NCI-H2107 treated with DMSO at 0.1 percent for 48 hours (cell line): ENCODE measurements around the gene DBR1.
"Not testable (repeated sequence)": the region's sequence is repeated elsewhere in the genome, so short reads cannot be mapped to it uniquely, and the experiment has no call there.

Experiments used
- DNase-seq: peaks from one replicate; lab custom pipeline; 2025; ENCODE audit not compliant: unreplicated experiment; lab: John Stamatoyannopoulos, UW

DBR1 gene

DNA sequence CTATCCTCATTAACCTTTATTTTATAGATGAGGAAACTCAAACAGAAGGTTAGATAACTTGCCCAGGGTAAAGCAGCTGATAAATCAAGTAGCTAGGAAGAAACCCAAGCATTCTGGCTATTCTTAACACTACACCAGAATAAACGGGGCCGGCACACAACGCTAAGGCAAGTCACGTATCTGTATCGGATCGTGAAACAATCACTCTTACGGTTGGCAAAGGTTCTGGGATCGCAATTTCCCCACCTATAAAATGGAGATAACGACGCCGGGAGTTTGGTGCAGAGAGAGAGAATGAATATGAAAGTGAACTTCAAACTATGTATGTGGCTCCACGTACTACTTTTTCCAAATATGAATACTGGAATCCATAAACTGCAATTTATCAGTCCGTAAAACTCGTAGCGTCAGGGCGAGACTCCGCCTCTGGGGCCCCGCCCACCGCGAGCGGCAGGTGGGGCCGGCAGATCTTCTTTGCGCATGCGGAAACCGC is 12.1 kb upstream of the DBR1 start:
- peak; percentile 90 for DNase-seq

- no peak for DNase-seq
These were observed 11.5 kb upstream of the DBR1 start for GRCh38 chr3:138186221-138186620.

DNA sequence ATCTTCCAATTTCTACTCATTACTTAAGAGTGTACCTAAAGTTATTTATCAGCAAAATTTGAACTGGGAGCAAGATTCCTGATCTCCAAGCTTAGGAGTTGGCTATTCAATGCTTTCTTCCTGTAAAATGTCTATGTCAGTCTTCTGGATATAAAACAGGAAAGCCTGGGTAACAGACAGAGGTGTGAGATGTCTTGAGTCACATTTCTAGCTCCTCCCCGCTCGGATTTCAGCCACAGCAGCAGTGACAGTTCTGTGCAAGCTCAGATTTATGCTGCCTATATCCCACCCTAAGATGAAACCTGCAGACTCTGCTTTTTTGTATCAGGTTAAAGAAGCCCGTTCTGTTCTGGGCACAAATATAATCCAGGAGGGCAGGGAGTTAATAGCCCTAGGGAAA is 10.3 kb upstream of the DBR1 start:
- DNase-seq: no peak

DNA sequence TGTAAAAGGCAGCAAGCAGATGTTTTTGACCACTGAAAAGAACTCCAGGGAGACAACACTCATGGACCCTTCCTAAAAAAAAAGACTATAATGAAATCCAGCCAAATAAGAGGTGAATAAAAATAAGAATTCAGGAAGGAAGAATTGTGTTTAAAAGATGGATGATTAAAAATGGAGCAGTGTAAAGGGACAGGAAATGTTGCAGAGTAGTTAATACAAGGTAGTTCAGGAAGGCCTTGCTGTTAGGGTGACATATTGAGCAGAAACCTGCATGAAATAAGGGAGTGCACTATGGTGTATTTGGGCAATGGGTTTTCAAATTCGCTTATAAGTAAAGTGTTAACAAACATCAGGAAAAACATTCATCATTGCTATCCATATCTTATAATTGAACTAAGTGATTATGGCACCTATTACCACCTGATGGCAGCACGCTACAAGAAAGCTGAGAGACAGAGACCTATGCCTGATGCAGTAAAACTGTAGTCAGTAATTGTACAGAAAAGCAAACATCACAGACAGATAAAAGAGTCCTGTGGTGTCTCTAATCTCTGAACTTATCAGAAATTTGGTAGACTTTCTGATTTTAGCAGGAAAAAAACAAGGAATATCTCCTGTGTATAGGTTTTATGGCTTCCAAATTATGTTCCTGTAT is 5.8 kb upstream of the DBR1 start:
- DNase-seq: peak; percentile 82

DNA sequence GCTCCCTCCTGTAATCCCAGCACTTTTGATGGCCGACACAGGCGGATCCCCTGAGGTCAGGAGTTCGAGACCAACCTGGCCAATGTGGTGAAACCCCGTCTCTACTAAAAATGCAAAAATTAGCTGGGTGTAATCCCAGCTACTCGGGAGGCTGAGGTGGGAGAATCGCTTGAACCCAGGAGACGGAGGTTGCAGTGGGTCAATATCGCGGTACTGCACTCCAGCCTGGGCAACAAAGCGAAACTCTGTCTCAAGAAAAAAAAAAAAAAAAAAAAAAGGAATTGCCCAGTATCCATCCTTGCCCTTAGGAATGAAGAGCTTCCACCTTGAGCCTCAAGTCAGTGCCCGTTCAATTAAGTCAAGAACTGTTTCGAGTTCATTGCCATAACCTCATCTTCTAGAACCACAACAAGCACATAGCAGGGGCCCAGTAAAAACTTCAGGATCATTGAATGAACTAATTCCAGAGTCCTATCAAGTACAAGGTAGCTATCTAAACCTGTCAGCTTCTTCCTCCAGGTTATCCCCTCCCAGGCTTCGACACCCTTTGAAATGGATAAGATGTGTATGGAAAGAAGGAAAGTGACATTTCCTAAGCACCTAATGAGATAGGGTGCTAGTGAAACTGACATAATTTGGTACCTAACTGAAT is 826 bp downstream of the DBR1 start:
- no peak for DNase-seq

GRCh38 chr3:138172625-138173024 is 2.1 kb downstream of the DBR1 start:
- DNase-seq: no peak

DNA sequence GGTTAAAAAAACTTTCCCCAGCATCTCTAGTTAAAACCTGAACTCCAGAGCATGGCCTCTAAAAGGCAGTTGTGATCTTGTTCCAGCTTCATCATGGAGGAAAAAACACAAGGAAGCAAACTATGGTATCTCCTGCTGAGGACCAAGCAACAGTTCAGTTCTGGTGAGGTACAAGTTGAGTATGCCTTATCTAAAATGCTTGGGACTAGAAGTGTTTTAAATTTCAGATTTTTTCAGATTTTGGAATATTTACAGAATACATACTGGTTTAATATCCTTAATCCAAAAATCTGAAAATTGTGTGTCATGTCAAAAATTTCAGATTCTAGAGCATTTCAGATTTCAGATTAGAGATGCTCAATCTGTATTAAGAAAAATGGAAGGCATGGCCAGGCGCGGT is 9.7 kb downstream of the DBR1 start:
- no peak for DNase-seq

GRCh38 chr3:138157743-138158142 is 17.0 kb downstream of the DBR1 start:
- DNase-seq: no peak

DNA sequence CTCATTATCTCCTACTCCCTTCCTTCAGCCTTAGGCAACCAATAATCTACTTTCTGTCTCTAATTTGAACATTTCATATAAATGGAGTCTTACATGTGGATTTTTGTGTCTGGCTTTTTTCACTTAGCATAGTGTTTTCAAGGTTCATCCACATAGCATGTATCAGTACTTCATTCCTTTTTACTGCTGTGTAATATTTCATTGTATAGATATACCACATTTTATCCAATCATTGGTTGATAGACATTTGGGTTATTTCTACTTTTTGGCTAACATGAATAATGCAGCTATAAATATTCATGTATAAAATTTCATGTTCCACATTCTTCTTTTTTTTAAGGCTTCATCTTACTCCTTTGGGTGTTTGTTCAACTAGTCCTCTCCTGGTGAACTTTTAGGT is 20.2 kb downstream of the DBR1 start:
- DNase-seq: no peak

GRCh38 chr3:138148503-138148902 is 26.2 kb downstream of the DBR1 start:
- DNase-seq: no peak

GRCh38 chr3:138142181-138142580 is 32.5 kb downstream of the DBR1 start:
- DNase-seq: not testable (repeated sequence)

- no peak for DNase-seq
These were observed 33.8 kb downstream of the DBR1 start for GRCh38 chr3:138140940-138141339.

DNA sequence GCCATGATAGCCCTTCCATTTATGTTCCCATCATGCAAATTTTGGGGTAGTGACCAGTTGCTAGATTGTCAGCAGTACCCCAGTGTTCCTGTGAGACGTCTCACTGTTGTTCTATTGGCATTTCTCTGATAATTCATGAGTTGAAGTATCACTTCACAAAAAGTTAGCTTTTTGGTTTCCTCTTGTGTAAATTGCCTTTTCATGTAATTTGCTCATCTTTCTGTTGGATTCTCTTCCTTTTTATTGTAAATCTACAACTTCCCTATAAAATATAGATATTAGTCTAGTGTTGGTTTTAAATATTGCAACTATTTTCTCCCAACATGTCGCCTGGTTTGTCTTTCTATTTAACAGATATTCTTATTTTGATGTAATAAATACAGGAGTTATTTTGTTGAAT is 35.0 kb downstream of the DBR1 start:
- DNase-seq: no peak

DNA sequence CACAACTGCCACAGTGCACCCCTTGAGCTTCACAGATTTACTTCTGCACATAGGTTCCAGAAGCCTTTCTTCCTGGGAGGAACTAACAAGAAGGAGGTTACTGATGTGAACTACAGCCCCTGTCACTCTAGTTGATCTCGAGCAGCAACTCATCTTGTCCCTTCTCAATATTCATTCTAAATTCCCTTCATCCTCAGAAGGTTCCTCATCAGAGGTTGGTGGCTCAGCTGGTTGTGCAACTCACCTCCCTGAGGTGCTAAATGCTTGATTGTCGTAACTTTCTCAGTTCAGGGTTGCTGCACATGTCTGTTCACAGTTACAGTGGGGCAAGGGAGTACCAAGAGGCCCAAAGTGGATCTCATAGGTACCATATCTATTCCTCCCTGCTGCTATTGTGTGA is 36.9 kb downstream of the DBR1 start:
- no peak for DNase-seq

DNA sequence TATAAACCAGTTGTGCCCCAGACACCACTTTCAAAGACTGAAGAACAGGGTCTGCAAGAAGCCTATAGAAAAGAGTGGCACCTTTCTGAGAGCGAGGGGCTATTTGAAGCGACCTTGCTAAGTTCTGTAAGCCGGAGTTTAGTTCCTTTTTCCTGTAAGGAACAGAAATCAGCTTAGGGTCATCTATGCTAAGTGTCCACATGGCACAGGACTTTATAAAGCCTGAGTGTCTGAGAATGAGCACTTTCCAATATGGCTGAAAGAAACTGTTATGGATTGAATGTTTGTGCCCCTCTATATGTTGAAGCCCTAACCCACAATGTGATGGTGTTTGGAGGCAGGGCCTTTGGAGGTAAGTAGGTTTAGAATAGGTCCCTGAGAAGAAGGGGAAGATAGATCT is 38.5 kb downstream of the DBR1 start:
- no peak for DNase-seq

DNA sequence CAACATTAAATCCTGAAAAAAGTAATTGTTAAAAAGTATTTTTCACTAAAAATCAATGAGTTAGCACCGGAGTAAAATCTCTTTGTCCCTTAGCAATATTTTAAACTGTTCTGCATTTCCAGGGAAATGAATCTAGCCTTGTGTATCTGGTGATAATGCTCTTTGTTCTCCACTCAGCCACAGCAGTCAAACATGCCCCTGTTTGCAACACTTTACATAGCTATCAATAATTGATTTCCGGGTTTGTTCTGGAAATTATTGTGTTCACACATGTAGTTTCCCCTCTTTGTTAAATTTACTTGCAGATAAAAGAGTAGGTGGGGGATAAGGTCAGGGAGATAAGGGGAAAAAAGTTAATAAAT is 38.9 kb downstream of the DBR1 start:
- no peak for DNase-seq

DNA sequence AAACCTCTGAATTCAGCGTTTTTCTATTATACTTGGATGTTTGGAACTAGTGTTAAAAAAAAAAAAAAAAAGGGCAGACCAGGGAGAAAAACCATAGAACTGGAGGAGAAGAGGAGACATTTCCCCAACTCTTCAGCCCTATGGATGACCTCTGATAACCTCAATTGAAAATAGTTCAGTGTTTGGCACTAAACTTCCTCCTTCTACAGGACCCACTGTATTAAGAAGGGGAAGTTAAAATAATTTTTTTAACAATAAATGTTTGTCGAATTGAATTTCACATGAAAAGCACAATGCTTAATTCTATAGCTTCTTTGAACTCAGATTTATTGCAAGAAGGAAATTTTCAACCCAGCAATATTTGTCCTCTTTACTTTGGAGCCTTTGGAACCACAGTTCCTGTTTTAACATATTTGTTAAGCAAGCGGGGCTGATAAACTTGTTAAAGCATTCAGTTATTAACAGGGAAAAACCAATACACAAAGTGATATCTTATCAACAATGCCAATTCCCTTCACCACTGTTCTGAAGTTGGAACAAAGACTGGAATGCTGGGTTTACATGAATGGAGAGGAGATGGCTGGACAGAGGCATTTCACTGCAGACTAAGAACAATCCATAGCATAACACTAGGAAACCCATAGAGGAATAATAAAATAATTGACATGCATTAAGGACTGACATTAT is 39.4 kb downstream of the DBR1 start:
- no peak for DNase-seq

DNA sequence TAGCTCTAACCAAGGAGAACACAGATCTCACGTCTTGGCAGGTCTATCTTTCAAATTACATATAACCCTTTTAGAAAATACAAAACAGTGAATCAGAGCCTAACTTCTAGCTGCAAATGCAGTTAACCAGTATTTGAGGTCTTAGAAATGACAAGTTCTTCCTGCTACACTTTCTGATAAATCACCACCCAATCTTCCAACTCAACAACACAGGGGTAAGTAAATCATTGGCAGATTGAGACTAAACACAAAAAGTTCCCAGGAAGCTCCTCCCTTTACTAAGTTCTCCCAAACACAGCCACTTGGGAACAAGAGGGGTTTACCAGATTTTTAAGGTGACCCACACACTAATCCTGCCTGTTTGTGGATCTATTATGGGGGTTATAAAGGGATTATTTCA is 42.5 kb downstream of the DBR1 start, which contains the start of gene A4GNT:
Gene A4GNT (minus strand): TSS at position 152 of the 400 bp plus-strand sequence. CDS start 1,134 bp downstream, outside the sequence.
- no peak for DNase-seq

GRCh38 chr3:138127636-138128365 is 46.9 kb downstream of the DBR1 start:
- no peak for DNase-seq

DNA sequence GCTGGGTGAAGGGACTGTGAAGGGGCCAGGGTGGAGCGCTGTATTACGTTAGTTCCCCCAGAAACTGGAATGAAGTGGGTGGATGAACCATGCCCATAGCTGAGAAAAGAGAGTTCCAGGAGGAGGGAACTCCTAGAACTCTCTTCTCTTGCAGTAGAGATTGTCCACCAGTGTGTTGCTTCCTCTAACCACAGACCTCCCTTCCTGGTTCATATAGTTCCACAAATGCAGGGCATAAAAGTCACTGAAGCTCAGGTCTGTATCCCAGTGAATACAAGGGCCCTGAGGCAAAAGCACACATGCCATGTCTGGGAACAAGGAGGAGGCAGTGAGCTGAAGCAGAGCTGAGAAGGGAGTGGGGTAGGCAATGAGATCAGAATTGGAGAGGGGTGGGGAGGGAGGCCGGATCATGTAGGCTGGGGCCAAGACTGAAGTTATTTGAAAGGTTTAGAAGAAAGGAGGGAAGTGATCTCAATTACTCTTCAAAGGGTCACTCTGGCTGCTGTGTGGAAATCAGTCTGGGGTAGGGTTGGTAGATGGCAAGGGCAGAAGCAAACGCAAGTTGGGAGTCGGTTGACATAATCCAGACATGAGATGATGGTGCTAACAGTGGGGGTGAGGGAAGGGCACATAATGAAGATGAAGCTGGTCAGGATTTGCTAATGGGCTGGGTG is 49.0 kb downstream of the DBR1 start:
- no peak for DNase-seq
